HG02759 (cell line): ENCODE results near the gene SLC6A12.
"Not testable (repeated sequence)": the region's sequence is repeated elsewhere in the genome, so short reads cannot be mapped to it uniquely, and the experiment has no call there.

Experiments used
- ATAC-seq: cut with Tn5 transposase; IDR thresholded peaks from one replicate; pipeline ENCODE4 v1.9.1; 2021; ENCODE audit warnings: mild to moderate bottlenecking, moderate library complexity; ENCODE audit not compliant: unreplicated experiment

The SLC6A12 gene

DNA sequence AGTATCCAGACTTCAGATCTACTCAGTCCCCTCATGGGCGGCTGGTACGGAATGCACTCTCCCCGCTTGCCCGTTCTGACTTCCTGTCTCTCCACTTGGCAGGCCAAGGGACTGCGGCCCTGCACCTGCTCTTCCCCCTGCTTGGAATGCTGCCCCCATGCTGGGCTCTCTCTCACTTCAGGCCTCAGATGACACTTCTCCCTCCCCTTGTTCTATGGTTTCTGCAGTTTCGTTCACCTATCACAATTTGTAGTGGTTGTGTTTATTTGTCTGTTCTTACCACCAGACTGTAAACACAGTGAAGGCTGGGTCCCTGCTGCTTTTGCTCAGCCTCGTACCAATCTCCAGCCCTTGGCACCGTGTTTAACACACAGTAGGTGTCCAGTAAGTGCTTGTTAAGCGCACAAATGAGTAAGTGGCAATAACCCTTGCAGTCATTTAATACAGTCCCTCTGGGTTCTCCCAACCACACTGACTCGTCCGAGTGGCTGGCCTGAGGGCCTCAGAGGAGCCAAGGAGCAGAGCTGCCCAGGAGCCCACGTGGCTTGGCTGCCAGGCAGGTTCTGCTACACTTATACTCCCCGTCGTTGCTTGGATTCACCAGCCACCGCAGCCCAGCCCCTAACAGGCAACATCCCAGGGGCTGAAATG, 11.8 kb downstream of the SLC6A12 start:
- ATAC-seq = no peak

DNA sequence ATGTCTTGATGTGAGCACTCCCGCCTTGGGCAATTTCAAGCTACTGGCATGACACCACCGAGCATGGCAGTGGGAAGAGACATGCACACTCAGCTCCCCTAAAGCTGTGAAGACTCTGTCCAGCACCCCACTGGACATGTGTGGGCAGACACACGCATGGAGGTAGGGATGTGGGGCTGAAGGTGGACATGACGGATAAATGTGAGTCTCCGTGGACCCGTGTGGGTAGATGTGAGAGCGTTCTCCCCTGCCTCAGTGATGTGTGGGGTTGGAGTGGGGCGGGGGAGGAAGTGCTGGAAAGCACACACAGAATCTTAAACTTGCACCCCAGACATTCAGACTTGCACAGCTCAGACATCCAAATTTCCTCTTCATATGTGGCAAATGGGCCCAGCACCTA, 12.6 kb downstream of the SLC6A12 start:
- no peak for ATAC-seq

DNA sequence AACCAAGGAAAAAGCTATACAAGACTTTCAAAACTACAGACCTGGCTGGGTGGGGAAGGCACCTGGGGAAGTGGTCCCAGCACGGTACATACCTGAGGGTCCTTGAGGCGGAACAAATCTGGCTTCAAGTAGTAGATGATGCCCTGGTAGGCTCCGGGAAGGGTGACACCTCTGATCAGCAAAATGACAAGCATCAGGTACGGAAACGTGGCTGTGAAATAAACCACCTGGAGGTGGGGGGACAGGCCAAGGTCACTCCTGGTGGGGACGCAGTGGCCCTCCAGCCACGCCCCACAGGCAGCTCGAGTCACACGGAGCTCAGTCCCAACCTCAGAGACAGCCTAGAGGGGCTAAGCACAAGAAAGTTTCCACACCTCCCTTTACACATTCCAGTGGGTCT, 15.3 kb downstream of the SLC6A12 start:
- ATAC-seq = no peak

DNA sequence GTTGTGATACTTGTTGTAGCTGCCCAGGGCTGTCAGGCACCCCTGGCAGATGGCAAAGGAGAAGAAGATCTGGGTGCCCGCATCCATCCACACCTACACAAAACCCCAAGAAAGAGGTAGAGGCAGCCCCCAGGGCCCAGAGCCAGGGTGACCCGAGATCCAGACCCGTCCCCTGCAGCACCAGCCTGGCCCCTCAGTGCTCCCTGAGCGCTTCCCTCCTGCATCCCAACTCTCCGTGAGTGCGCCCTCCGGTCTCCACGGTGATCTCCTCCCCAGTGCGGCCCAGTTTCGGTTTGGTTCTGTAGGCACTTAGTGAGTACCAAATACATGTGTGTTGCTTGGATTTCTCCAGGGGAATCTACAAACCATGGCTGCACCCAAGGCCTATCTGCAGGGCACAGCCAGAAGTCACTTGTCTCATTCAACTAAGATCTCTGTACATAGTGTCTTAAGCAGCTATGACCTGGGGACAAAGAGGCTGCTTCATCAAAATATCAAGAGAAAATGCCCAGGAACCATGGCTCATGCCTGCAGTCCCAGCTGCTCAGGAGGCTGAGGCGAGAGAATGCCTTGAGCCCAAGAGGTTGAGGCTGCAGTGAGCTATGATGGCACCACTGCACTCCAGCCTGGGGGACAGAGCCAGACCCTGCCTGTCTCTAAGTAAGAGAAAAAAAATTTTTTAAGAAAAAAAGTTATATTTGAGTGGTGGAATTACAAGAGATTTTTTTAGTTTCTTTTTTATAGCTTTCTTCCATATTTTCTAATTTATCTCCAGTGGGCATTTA, 15.9 kb downstream of the SLC6A12 start:
- ATAC-seq = no peak

DNA sequence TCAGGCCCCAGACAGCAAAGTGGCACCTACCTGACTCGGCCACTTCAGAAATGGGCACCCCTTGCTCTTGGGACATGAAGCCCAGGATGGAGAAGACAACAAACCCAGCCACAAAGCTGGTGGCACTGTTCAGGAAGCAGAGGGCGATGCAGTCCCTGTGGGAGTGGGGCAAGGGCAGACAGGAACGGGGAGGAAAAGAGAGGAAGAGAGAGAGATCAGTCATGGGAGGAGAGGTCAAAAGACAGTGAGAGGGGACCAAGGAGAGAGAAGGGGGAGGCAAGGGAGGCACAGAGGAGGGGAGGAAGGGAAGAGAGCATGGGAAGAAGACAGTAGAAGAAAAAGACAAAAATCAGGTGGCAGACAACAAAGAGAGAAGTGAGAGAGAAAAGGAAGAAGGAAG, 16.6 kb downstream of the SLC6A12 start:
- no peak for ATAC-seq

DNA sequence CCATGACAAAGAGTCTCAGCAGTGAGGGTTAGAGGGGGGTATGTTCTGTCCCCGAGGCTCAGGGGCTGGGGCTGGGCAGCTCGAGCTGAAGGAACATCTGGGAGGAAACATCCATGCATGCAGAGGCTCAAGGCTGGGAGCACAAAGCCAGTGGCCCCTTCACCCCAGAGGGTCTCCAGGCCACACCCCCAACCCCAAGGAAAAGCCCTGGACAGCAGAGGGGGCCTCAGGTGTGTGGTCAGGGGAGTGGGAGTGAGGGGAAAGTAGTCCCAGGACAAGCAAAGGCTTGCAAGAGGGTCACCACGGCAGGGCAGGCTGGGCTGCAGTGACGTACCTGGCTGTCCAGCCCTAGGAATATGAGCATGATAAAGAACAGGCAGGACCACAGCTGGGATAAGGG, 17.5 kb downstream of the SLC6A12 start:
- no peak for ATAC-seq

DNA sequence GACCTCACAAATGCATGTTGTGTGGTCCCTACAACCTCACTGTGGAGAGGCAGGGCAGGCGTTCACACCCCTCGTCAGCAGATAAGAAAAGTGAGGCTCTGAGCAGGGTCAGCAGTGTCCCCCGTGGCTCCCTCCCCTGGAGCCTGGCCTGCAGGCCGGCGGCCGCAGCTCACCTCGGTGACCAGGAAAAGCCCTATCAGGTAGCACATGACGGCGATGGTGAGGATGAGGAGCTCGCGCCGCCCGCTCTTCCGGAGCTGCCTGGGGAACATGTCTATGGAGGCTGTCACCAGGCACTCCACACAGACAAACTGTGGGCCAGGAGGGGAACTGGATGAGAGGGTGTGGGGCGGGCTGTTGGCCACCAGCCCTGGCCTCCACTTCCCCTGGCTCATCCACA, 18.0 kb downstream of the SLC6A12 start:
- no peak for ATAC-seq

DNA sequence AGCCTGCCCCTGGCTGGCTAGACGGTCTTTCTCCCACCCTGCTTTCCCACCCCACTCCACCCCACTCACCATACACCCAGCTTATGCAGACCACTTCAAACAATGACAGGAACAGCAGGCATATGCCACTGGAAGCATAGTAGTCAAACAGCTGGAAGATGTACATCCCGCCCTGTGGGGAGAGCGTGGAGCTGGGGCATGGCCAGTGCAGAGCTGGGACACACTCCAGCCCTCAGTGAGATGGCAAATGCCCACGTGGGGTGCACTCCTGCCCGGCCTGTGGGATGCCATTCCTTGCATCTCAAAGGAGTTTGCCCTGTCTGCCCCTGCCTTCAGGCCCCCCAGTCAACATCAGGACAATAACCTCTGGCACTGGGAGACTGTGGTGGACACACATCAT, 18.8 kb downstream of the SLC6A12 start:
- no peak for ATAC-seq

DNA sequence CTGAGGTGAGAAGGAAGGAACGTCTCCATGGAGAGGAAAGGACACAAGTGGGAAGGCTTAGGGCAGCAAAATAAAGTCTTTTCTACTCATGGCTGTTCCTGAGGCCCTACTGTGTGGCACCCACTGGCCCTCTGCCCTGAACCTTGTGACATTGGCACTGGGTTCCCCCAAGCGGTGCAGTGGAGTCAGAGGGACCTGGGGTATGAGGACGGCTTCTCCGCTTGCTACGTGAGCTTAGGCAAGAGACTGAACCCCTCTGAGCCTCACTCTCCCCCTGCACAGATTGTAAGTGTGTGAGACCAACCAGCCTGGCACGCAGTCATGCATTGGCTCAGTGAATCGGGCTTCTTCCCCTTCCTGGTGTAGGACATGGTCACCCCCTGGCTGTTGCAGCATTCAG, 19.7 kb downstream of the SLC6A12 start:
- ATAC-seq = no peak

DNA sequence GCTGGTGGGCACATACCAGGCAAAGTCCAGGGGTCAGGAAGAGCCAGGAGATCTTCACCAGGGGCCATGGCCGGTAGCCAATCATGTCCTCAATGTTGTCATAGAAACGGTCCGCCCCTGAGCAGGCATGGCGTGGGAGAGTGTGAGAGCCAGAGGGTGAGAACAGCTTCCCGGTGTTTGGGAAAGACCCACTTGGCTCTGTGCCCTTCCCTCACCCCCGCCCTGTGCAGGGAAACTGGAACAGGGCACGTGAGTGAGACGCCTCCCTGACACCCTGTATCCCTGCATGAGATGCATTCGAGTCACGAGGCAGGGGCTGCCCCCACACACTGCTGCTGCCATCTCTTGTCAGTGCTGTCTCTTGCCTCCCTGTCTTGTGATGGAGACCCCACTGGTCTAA, 20.7 kb downstream of the SLC6A12 start:
- ATAC-seq = no peak

DNA sequence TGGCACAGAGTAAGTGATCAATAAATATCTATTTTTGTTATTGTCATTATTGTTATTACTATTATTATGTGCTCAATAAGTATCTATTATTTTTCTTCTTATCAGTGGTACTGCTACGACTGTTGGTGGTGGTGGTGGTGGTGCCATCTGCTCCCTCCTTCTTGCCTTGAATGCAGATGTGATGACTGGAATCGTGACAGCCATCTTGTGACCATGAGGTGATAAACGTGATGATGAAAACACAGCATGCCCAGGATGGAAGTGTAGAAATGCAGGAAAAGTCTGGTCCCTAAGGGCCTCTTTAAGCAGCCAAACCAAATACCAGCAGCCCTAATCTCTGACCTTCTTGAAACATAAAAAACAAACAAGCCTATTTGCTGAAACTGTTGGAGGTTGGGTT, 22.4 kb downstream of the SLC6A12 start:
- ATAC-seq = no peak

DNA sequence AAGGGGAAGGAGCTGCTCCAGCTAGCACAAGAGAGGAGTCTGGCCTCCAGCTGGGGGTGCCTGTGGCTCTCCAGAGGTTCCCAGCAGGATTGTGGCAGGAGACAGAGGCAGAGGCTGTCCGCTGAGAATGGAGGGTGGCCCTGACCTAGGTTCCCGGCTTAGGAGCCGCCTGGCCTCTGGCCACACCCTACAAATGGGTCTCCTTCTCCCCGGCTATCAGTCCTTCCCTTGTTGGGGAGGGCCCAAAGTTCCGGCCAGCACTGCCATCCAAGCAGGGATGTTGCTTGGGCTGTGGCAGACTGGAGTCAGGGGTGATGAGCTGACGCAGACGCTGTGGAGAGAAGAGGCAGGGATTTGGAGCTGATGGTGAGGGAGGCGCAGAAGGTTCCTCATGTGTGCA, 23.1 kb downstream of the SLC6A12 start:
- ATAC-seq = no peak

DNA sequence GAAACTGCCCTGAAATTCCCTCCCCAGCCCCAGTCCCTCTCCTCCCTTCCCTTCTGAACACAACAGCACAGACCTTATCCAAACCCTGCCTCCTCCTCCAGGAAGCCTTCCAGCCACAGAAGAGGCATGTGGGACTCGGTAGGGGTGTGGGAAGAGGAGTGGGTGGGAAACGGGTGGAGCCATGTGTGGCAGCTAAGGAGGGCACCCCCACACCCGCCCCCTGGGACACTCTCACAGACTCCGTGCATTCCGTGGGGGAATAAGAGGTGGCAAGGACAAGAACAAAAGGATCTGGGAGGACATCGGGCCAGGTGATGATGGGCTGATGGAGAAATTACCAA, 24.4 kb downstream of the SLC6A12 start:
- no peak for ATAC-seq

DNA sequence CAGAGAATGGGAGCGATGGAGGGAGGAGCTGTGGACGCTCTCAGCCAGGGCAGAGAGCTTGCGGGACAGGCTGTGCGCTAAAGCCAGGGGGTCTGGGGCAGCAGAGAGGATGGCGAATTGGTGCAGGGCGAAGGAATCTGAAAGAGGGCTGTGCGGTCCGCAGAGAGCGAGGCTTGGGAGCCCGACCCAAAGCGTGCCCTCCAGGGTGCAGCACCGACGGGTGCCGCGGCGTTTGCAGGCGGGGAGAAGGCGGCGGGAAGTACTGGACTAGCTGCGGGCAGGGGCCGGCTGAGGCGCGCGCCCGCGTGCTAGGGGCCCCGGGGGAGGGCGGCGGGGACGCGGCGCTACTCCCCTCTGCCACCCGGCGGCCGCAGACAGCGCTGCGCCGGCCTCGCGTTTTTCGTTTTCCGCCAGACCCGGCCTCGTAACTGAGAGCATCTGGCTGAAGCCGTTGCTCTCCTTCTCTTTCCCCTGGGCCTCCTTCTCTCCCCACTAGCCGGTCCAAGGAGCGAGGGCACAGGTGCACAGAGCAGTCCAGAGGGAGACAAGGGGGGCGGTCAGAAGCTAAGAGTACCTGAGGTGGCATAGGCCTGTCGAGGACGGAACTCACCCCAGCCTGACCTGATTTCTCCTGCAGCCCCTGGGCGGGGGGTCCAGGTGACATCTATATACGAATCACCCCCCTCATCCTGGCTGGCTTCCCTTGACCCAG, 24.9 kb downstream of the SLC6A12 start:
- ATAC-seq = peak; percentile 74

DNA sequence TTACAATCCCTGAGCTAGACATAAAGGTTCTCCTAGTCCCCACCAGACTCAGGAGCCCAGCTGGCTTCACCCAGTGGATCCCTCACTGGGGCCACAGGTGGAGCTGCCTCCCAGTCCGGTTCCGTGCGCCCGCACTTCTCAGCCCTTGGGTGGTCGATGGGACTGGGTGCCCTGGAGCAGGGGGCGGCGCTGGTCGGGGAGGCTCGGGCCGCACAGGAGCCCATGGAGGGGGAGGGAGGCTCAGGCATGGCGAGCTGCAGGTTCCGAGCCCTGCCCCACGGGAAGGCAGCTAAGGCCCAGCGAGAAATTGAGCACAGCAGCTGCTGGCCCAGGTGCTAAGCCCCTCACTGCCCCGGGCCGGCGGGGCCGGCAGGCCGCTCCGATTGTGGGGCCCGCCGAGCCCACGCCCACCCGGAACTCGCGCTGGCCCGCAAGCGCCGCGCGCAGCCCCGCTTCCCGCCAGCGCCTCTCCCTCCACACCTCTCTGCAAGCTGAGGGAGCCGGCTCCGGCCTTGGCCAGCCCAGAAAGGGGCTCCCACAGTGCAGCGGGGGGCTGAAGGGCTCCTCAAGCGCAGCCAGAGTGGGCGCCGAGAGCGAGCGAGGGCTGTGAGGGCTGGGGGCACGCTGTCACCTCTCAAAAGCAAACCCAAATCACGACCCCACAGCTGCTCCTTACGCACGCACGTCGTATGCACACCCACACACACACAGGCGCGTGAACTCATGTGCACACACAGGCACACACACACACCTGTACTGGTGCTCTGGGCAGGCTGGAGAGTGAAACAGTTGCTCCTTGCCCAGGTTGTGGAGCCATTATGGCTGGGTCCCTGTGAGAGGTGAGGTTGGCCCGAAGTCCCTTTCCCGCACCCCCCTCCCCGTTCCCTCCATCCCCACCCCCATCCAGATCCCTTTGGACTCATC, 25.7 kb downstream of the SLC6A12 start:
- ATAC-seq = not testable (repeated sequence)

DNA sequence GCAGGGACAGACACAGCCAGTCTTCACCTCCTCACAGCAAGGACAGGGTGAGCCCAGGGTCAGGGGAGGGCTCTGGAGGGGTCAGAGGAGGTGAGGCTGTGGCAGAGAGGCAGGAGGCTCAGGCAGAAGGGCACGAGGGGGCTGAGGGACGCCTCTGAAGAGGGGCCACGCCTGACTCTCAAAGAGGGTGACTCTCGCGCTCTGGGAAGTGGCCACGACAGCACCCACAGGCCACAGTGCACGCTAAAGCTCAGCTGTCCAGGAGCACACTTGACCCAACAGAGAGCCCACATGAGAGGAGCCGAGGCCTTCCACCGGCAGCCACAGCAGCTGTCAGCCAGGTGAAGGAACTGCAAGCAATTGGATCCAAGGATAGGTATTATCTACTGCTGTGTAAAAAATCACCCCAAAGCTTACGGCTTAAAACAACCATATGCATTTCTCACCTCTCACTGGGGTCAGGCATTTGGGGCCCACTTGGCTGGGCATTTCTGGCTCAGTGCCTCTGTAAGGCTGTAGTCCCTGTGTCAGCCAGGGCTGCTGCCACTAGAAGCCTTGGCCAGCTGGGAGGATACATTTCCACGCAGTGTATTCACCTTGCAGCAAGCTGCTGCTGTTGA, 27.8 kb downstream of the SLC6A12 start:
- ATAC-seq = no peak

DNA sequence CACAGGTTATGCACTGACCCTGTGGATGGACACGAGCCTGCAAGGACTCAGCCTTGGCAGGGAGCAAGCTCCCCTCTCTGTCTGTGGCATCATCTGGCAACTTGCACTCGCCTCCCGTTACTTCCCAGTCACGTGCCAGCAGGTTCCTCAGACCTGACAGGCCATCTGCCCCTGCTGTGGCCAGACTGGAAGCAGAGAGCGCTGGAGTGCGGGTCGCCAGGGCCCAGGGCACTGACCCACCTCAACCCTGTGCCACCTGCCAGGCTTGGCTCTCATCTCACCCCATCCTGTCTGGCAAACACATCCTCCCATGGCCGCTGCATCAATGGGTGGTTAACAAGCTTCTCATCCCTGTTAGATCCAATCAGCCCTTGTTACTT, 28.4 kb downstream of the SLC6A12 start:
- no peak for ATAC-seq

DNA sequence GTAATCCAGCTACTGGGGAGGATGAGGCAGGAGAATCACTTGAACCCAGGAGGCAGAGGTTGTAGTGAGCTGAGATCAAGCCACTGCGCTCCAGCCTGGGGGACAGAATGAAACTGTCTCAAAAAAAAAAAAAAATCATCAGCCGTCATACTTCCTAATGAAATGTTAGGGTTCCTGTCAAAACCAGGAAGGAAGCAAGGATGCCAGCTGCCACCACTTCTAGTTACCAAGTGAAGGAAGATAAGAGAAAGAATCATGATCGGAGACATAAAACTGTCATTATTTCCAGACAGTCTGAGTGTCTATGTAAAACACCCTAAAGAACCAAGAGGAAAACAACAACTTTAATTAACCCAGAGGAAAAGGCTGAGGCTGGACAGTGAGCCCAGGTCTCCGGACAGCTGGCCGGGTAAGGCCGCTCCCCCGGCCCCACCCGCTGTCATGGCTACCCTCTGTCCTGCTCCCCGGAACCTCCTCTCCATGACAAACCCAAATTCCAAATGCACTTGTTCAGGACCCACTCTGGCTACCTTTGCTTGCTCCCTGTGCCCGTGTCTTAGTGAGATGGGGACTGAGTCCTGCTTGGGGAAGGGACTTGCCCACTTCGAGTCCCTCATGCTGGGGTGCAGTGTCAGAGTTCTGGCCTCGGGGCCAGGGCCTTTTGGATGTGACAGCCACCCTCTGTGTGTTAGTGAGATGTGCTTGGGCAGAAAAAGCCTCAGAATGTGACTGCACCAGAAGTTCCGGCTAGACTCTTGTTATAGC, 29.0 kb downstream of the SLC6A12 start:
- ATAC-seq = no peak

DNA sequence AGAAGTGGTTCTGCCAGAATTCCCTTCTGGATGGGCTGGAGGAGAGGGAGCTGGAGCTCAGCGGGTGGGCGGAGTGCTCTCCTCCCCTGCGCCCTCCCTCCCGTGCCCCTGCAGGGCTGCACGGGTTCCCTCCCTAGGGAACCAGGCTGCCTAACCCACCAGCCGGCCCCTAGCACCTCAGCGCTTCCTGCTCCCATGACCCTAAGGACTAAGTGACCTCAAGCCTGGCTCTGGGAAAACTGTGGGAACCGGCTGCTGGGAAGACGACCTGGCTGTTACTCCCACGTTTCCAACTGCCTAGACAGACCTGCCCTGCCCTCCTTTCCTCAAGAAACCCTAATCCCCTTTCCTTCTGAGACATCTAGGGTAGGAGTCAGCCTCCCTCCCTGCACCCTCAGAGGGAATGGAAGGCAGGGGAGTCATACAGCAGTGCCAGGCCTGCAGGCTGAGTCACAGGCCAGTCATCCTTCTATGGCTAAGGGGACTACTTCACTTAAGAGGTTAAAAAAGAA, 31.5 kb downstream of the SLC6A12 start:
- ATAC-seq = no peak

DNA sequence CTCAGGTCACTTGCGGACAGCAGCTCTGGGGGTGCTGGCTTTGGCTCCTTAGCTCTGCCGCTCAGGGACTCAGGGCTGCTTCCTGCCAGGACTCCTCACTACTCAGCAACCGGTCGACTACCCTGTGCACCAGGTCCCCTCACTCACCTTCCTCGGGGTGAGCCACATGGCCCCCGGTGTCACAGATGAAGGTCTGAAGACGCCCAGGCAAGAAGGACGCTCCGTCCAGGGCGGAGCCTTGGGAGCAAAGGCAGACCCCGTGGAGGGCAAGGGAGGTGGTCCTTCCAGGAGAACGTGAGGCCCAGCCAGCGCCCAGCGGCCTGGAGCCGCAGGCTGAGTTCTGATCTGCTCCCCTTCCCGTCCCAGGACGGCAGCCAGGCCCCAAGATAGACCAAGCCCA, 32.0 kb downstream of the SLC6A12 start:
- ATAC-seq = no peak
